GM10248 (cell line): ENCODE data around the gene TMEM132C.

Source experiments
- CTCF ChIA-PET: fragments of 300-600 bp; sonication (Branson Sonifier 250); formaldehyde crosslinking; extraction: SDS; loops from one replicate; lab custom pipeline; 2021; ENCODE audit warnings: antibody characterized with exemption; lab: Yijun Ruan, JAX
- POLR2A ChIA-PET: fragments of 350-650 bp; sonication (Branson Sonifier 250); formaldehyde crosslinking; extraction: SDS; loops from one replicate; lab custom pipeline; 2020; ENCODE audit warnings: antibody characterized with exemption; lab: Yijun Ruan, JAX
- DNase-seq: peaks from one replicate; pipeline ENCODE4 v3.0.0; 2012; ENCODE audit errors: extremely low spot score
- TF ChIP-seq, protein P1 (sequence below): IDR thresholded peaks from 2 replicates; pipeline ENCODE4 v1.5.1; 2012; ENCODE audit warnings: mild to moderate bottlenecking, low read depth; ENCODE audit errors: extremely low read depth, missing control alignments, control extremely low read depth

TMEM132C gene

DNA sequence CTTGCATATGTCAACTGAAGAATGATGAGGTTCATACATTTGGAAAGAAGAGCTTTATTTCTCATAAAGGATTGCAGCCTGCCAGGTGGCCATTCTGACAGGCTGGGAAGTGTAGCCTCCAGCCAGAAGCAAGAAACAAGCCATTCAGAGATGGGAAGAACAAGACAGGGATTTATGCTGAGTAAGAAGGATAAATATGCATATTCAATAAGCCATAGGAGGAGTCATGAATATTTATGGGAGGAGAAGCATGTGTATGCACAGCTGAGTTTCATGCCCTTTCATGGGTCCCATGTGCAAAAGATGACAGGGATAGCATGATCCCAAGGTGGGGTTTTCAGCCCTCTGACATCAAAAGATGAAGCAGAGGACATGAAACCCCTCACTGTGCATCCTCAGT, 269.8 kb downstream of the TMEM132C start:
- no peak for DNase-seq
- ChIA-PET POLR2A (no interaction called here), CTCF (no interaction called here)
- TF ChIP-seq, protein P1, sequence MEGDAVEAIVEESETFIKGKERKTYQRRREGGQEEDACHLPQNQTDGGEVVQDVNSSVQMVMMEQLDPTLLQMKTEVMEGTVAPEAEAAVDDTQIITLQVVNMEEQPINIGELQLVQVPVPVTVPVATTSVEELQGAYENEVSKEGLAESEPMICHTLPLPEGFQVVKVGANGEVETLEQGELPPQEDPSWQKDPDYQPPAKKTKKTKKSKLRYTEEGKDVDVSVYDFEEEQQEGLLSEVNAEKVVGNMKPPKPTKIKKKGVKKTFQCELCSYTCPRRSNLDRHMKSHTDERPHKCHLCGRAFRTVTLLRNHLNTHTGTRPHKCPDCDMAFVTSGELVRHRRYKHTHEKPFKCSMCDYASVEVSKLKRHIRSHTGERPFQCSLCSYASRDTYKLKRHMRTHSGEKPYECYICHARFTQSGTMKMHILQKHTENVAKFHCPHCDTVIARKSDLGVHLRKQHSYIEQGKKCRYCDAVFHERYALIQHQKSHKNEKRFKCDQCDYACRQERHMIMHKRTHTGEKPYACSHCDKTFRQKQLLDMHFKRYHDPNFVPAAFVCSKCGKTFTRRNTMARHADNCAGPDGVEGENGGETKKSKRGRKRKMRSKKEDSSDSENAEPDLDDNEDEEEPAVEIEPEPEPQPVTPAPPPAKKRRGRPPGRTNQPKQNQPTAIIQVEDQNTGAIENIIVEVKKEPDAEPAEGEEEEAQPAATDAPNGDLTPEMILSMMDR: no peak

DNA sequence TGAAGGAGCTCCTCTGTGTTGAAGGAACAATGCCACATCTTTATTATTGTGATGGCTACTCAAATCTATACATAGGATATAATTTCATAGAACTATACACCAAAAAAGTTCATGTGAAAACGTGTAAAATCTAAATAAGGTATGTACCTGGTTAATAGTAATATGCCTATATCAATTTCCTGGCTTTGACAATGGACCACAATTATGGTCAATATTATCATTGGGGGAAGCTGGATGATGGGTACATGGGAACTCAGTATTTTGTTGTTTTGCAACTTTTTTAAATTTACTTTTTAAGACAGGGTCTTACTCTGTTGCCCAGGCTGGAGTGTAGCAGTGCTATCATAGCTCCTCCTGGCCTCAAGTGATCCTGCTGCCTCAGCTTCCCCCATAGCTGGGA, 270.7 kb downstream of the TMEM132C start:
- no peak for DNase-seq
- ChIA-PET POLR2A (no interaction called here), CTCF (no interaction called here)
- TF ChIP-seq, protein P1: no peak

DNA sequence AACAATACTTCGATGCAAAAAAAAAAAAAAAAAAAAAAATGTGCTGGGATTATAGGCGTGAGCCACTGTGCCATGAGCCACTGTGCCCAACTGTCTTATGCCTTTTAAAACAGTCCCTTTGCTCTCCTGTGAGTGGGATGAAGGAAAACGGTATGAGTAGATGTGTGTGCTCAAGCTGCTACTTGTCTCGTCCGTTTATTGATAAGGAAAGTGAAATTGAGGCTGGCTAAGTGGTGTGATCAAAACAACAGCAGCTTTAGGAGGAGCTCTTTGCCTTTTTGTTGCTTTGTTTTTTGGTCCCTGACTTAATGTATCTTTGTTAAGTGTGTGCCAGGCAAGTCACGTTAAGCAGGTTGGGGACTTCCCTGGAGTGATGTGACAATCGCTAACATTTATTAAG, 275.9 kb downstream of the TMEM132C start:
- POLR2A ChIA-PET: no interaction called here
- TF ChIP-seq, protein P1: no peak
- DNase-seq: no peak
- CTCF ChIA-PET: no interaction called here

DNA sequence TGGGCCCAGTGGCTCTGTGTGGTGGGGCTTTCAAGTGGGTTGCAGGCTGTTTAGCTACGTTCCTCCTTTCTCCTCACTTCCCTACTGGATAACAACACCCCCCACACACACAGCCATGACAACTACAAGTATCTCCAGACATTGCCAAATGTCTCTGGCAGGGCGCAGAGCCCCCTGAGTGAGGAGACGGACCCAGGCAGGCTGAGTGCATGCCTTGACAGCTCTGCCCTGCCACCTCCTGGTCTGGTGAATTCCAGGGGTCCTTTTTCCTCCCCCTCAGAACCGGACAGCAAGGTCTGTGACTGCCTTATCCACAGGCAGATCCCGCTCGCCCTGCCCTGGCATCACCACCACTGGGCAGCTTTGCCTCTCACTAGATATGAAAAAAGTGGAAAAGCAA, 276.5 kb downstream of the TMEM132C start:
- TF ChIP-seq, protein P1: no peak
- no peak for DNase-seq
- ChIA-PET CTCF (no interaction called here), POLR2A (no interaction called here)

DNA sequence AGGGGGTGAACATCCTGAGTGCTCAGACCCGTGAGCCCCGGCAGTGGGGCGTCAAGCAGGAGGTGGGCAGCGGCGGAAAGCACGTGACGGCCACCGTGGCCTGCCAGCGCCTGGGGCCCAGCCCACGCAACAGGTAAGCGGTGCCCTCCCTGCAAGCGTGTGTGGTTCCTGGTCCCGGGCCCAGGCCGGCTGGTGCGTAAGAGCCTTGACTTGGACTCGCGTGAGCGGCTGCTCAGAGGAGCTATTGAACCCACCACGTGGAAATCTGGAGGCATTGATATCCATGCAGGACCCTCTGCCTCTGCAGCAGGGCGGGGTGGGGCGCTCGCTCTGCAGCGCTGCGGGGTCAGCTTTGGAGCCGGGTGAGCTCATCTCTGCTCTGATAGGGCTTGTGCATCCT, 277.0 kb downstream of the TMEM132C start:
- ChIA-PET CTCF (no interaction called here), POLR2A (no interaction called here)
- TF ChIP-seq, protein P1: no peak
- no peak for DNase-seq

DNA sequence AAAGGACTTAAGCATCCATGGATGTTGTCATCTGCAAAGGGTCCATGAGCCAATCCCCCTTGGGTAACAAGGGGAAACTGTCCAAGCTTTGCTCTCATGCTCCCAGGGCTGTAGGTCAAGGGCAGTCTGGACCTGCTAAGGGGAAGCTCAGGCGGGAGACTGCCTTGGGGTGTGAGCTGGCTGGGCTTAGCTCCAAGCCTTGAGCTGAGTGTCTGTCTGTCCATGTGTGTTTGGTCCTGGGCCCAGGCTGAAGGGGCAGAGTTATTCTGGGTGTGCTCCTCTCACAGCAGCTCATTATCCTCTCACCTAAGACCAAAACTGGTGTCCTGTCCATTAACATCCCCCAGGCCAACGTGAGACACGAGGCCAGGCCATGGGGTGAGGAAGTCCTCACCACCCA, 282.0 kb downstream of the TMEM132C start:
- no peak for DNase-seq
- TF ChIP-seq, protein P1: no peak
- ChIA-PET POLR2A (no interaction called here), CTCF (no interaction called here)
